Measurements from ENCODE around the gene STK32B.

- no peak for TF ChIP-seq CTCF (IDR thresholded peaks at IDR 0.05)
- no peak for TF ChIP-seq POLR2A (IDR thresholded peaks at IDR 0.05)
Measured at GRCh38 chr4:5217421-5217820, 166.1 kb downstream of the STK32B start.
